ENCODE data around the gene HNMT.

HNMT gene

GRCh38 chr2:138012082-138012481 is 47.8 kb downstream of the HNMT start:
- DNase-seq (ENCODE audit: low spot score), result no peak

GRCh38 chr2:138012968-138013367 is 48.7 kb downstream of the HNMT start:
- no peak for DNase-seq (ENCODE audit: low spot score)

GRCh38 chr2:138013639-138014038 is 49.4 kb downstream of the HNMT start:
- DNase-seq (ENCODE audit: low spot score), result no peak

GRCh38 chr2:138015494-138015893 is 51.2 kb downstream of the HNMT start:
- DNase-seq (ENCODE audit: low spot score), result no peak

- no peak for DNase-seq (ENCODE audit: low spot score)
Measured at GRCh38 chr2:138016351-138017087, 52.2 kb downstream of the HNMT start.

GRCh38 chr2:138017824-138018223 is 53.6 kb downstream of the HNMT start:
- no peak for DNase-seq (ENCODE audit: low spot score)

- no peak for DNase-seq (ENCODE audit: low spot score)
Measured at GRCh38 chr2:138018866-138019688, 54.8 kb downstream of the HNMT start.

- DNase-seq (ENCODE audit: low spot score), result no peak
Measured at GRCh38 chr2:138020432-138020831, 56.2 kb downstream of the HNMT start.

GRCh38 chr2:138021154-138021553 is 56.9 kb downstream of the HNMT start:
- no peak for DNase-seq (ENCODE audit: low spot score)

GRCh38 chr2:138023298-138023697 is 59.0 kb downstream of the HNMT start:
- no peak for DNase-seq (ENCODE audit: low spot score)

- DNase-seq (ENCODE audit: low spot score), result no peak
Measured at GRCh38 chr2:138023976-138024375, 59.7 kb downstream of the HNMT start.

GRCh38 chr2:138026111-138027020 is 62.1 kb downstream of the HNMT start:
- DNase-seq (ENCODE audit: low spot score), result no peak

- no peak for DNase-seq (ENCODE audit: low spot score)
Measured at GRCh38 chr2:138028538-138028937, 64.3 kb downstream of the HNMT start.

GRCh38 chr2:138029276-138029675 is 65.0 kb downstream of the HNMT start:
- DNase-seq (ENCODE audit: low spot score), result no peak

GRCh38 chr2:138030459-138030858 is 66.2 kb downstream of the HNMT start:
- DNase-seq (ENCODE audit: low spot score), result no peak

GRCh38 chr2:138032334-138032733 is 68.1 kb downstream of the HNMT start:
- no peak for DNase-seq (ENCODE audit: low spot score)

- no peak for DNase-seq (ENCODE audit: low spot score)
Measured at GRCh38 chr2:138034536-138034935, 70.3 kb downstream of the HNMT start.

- DNase-seq (ENCODE audit: low spot score), result no peak
Measured at GRCh38 chr2:138035608-138036217, 71.4 kb downstream of the HNMT start.

- no peak for DNase-seq (ENCODE audit: low spot score)
Measured at GRCh38 chr2:138036522-138036921, 72.2 kb downstream of the HNMT start.

- DNase-seq (ENCODE audit: low spot score), result no peak
Measured at GRCh38 chr2:138037090-138037489, 72.8 kb downstream of the HNMT start.

GRCh38 chr2:138040616-138041015 is 76.3 kb downstream of the HNMT start:
- no peak for DNase-seq (ENCODE audit: low spot score)

- no peak for DNase-seq (ENCODE audit: low spot score)
Measured at GRCh38 chr2:138042311-138042710, 78.0 kb downstream of the HNMT start.

All from RKO (cell line).